Liver (tissue), 9 donors: Measurements from ENCODE around the gene CSRP1. TPM values are rescaled to one million over a fixed set of nuclear protein-coding genes. Genes with fewer than 3 reads are reported as not detected.

Experiments used
- DNase-seq: peaks from one replicate; pipeline ENCODE4 v3.0.0-alpha.2; 2017; ENCODE audit warnings: low spot score
- H3K27ac ChIP-seq, 2 donors: one replicate each; pipeline ENCODE4 v1.7.0; 2013; ENCODE audit warnings: inconsistent platforms in 2 of 2, low read length in 2 of 2, control low read depth in 1 of 2, low read depth in 1 of 2, mild to moderate bottlenecking in 1 of 2
- H3K27me3 ChIP-seq, 4 donors: one replicate each; pipeline versions ENCODE4 v1.6.1 to v1.7.0; 2013; ENCODE audit warnings: low read length in 3 of 4, inconsistent platforms in 1 of 4, mild to moderate bottlenecking in 1 of 4, moderate library complexity in 1 of 4; ENCODE audit not compliant: control insufficient read depth in 4 of 4, insufficient read depth in 4 of 4
- H3K36me3 ChIP-seq, 4 donors: one replicate each; pipeline versions ENCODE4 v1.6.1 to v1.7.0; 2013; ENCODE audit warnings: low read length in 3 of 4, mild to moderate bottlenecking in 3 of 4, low read depth in 1 of 4, moderate library complexity in 1 of 4; ENCODE audit not compliant: control insufficient read depth in 4 of 4, insufficient read depth in 3 of 4
- H3K4me1 ChIP-seq, 4 donors: one replicate each; pipeline versions ENCODE4 v1.6.1 to v1.7.0; 2013; ENCODE audit warnings: low read length in 3 of 4, mild to moderate bottlenecking in 3 of 4, moderate library complexity in 1 of 4; ENCODE audit not compliant: control insufficient read depth in 4 of 4, insufficient read depth in 4 of 4
- H3K4me3 ChIP-seq, 3 donors: one replicate each; pipeline versions ENCODE4 v1.6.1 to v1.7.0; 2013; ENCODE audit warnings: low read length in 3 of 3, control low read depth in 1 of 3, low read depth in 1 of 3, mild to moderate bottlenecking in 1 of 3
- H3K9ac ChIP-seq, 2 donors: one replicate each; pipeline ENCODE4 v1.7.0; 2013; ENCODE audit warnings: low read length in 2 of 2, mild to moderate bottlenecking in 2 of 2, moderate library complexity in 2 of 2, control low read depth in 1 of 2, low read depth in 1 of 2
- H3K9me3 ChIP-seq, 4 donors: one replicate each; pipeline versions ENCODE4 v1.6.1 to v1.7.0; 2013; ENCODE audit warnings: low read length in 3 of 4; ENCODE audit not compliant: control insufficient read depth in 4 of 4
- EGR1 ChIP-seq, 2 donors: IDR thresholded peaks; 2 replicates each; pipeline ENCODE4 v1.6.1; 2016 to 2018; ENCODE audit warnings: antibody characterized with exemption in 2 of 2, low read depth in 2 of 2
- FOXA1 ChIP-seq: IDR thresholded peaks from 2 replicates; pipeline ENCODE4 v1.6.1; 2016; ENCODE audit warnings: antibody characterized with exemption
- FOXA2 ChIP-seq: IDR thresholded peaks from 2 replicates; pipeline ENCODE4 v1.6.1; 2016; ENCODE audit warnings: antibody characterized with exemption
- GABPA ChIP-seq, 2 donors: IDR thresholded peaks in 1 of 2; conservative IDR thresholded peaks in 1 of 2; 2 replicates each; pipeline ENCODE4 v1.6.1; 2016; ENCODE audit warnings: antibody characterized with exemption in 2 of 2, mild to moderate bottlenecking in 1 of 2, moderate library complexity in 1 of 2
- HNF4A ChIP-seq, 2 donors: conservative IDR thresholded peaks; 2 replicates each; pipeline ENCODE4 v1.6.1; 2016; ENCODE audit warnings: antibody characterized with exemption in 2 of 2, mild to moderate bottlenecking in 2 of 2
- HNF4G ChIP-seq: IDR thresholded peaks from 2 replicates; pipeline ENCODE4 v1.6.1; 2016; ENCODE audit warnings: antibody characterized with exemption
- JUND ChIP-seq, 2 donors: IDR thresholded peaks; 2 replicates each; pipeline ENCODE4 v1.6.1; 2016; ENCODE audit warnings: antibody characterized with exemption in 2 of 2
- NR2F2 ChIP-seq: IDR thresholded peaks from 2 replicates; pipeline ENCODE4 v1.6.1; 2016; ENCODE audit warnings: antibody characterized with exemption
- RAD21 ChIP-seq, 2 donors: IDR thresholded peaks; 2 replicates each; pipeline ENCODE4 v1.6.1; 2016; ENCODE audit warnings: antibody characterized with exemption in 2 of 2, mild to moderate bottlenecking in 2 of 2
- REST ChIP-seq: IDR thresholded peaks from 2 replicates; pipeline ENCODE4 v1.6.1; 2016; ENCODE audit warnings: antibody characterized with exemption, mild to moderate bottlenecking
- RXRA ChIP-seq, 2 donors: IDR thresholded peaks; 2 replicates each; pipeline ENCODE4 v1.6.1; 2017 to 2018; ENCODE audit warnings: antibody characterized with exemption in 2 of 2, mild to moderate bottlenecking in 1 of 2
- SP1 ChIP-seq: IDR thresholded peaks from 2 replicates; pipeline ENCODE4 v1.6.1; 2018; ENCODE audit warnings: antibody characterized with exemption, mild to moderate bottlenecking
- TAF1 ChIP-seq: conservative IDR thresholded peaks from 2 replicates; pipeline ENCODE4 v1.6.1; 2016; ENCODE audit warnings: antibody characterized with exemption, mild to moderate bottlenecking
- YY1 ChIP-seq: IDR thresholded peaks from 2 replicates; pipeline ENCODE4 v1.6.1; 2016; ENCODE audit warnings: antibody characterized with exemption, mild to moderate bottlenecking
- ZBTB33 ChIP-seq: IDR thresholded peaks from 2 replicates; pipeline ENCODE4 v1.6.1; 2016; ENCODE audit warnings: antibody characterized with exemption
- WGBS: extraction: QIAGEN DNeasy Blood & Tissue Kit; methylation state at CpG from one replicate; pipeline ENCODE4 v1.1.7; 2013; 5-methylcytosine and 5-hydroxymethylcytosine counted together
- polyA plus RNA-seq, 2 donors: library from polyadenylated mRNA; stranded (reverse) in 1 of 2; unstranded in 1 of 2; fragments of 200-250 nt in 1 of 2; fragments of >200 nt in 1 of 2; fragmentation: Nextera tagmentation in 1 of 2; extraction: Ambion mirVana in 1 of 2; gene quantifications; one replicate each; pipeline versions ENCODE4 v1.2.1 to v1.2.3, GENCODE V29; 2013 to 2015
- total RNA-seq, 2 donors: library from RNA; depleted of rRNA; stranded (reverse); fragments of >200 nt; gene quantifications; one replicate each; pipeline ENCODE4 v1.2.3, GENCODE V29; 2014
- TF ChIP-seq, protein P1 (sequence below): IDR thresholded peaks from 2 replicates; pipeline ENCODE4 v1.6.1; 2016; ENCODE audit warnings: antibody characterized with exemption
- TF ChIP-seq, protein P2 (sequence below): fragments of 150-350 bp; IDR thresholded peaks from 2 replicates; pipeline ENCODE4 v1.5.1; 2017; ENCODE audit warnings: improper control_type of control experiment, low read depth, low read length; ENCODE audit not compliant: missing input control
- TF ChIP-seq, protein P3 (sequence below): IDR thresholded peaks from 2 replicates; pipeline ENCODE4 v1.6.1; 2016; ENCODE audit warnings: antibody characterized with exemption
- donor health status: healthy.
- donor health status: healthy.
- donor health status: healthy.
- donor health status: healthy.
- donor health status: healthy.

CSRP1 gene
- total and polyA plus RNA-seq, 4 donors = 42.7 to 96.9 (median 68.3) TPM

GRCh38 chr1:201481761-201482493 is 25.0 kb downstream of the CSRP1 start (continued):
- TF ChIP-seq, protein P1, sequence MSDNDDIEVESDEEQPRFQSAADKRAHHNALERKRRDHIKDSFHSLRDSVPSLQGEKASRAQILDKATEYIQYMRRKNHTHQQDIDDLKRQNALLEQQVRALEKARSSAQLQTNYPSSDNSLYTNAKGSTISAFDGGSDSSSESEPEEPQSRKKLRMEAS = no peak
- no peak for TF ChIP-seq EGR1 (IDR thresholded peaks at IDR 0.05; ENCODE audit: low read depth in 2 of 2)
- TF ChIP-seq JUND (IDR thresholded peaks at IDR 0.05) = no peak
- TF ChIP-seq NR2F2 = no peak

DNA sequence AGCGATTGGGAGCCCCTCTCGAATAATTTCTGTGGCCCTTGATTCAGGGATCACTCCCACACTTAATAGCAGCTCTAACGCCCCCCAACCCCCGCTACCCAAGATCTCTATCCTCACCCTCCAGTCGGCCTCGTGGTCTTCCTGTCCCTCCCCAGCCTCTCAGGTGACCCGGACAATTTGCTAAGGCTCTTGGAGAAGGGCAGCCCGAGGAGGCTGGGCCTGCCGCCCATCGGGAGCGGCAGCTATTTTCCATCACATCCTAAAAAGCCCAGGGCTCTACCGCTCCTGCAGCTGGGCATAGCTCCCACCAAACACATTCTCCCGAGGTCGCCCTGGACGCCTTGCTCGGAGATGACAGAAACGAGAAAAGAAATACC is 25.9 kb downstream of the CSRP1 start:
- Histone ChIP-seq H3K9ac (no peak overlapping the region), H3K4me3 (peak overlapping the region in 1 of 3 donors; percentile 34), H3K36me3 (peaks cover 0 to 27% (median 14%) of the 10 kb centered on the region in 4 donors), H3K27ac (no peak overlapping the region), H3K4me1 (peaks cover 3 to 19% (median 15%) of the 10 kb centered on the region in 4 donors), H3K9me3 (no peaks in the 10 kb centered on the region), H3K27me3 (no peaks in the 10 kb centered on the region)
- no peak for DNase-seq
- 9% methylated on average over 17 of the region's 17 CpGs for WGBS
- no peak for TF ChIP-seq NR2F2
- TF ChIP-seq RAD21 (IDR thresholded peaks at IDR 0.05) = no peak
- no peak for TF ChIP-seq TAF1
- TF ChIP-seq REST = no peak
- TF ChIP-seq SP1 = no peak
- TF ChIP-seq, protein P2, sequence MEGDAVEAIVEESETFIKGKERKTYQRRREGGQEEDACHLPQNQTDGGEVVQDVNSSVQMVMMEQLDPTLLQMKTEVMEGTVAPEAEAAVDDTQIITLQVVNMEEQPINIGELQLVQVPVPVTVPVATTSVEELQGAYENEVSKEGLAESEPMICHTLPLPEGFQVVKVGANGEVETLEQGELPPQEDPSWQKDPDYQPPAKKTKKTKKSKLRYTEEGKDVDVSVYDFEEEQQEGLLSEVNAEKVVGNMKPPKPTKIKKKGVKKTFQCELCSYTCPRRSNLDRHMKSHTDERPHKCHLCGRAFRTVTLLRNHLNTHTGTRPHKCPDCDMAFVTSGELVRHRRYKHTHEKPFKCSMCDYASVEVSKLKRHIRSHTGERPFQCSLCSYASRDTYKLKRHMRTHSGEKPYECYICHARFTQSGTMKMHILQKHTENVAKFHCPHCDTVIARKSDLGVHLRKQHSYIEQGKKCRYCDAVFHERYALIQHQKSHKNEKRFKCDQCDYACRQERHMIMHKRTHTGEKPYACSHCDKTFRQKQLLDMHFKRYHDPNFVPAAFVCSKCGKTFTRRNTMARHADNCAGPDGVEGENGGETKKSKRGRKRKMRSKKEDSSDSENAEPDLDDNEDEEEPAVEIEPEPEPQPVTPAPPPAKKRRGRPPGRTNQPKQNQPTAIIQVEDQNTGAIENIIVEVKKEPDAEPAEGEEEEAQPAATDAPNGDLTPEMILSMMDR = no peak
- no peak for TF ChIP-seq GABPA (IDR thresholded peaks at IDR 0.05 in 1 of 2, conservative IDR thresholded peaks at IDR 0.05 in 1 of 2)
- TF ChIP-seq, protein P1 = no peak
- TF ChIP-seq HNF4A (conservative IDR thresholded peaks at IDR 0.05) = no peak
- TF ChIP-seq ZBTB33 = no peak
- TF ChIP-seq HNF4G = no peak
- no peak for TF ChIP-seq RXRA (IDR thresholded peaks at IDR 0.05)
- no peak for TF ChIP-seq EGR1 (IDR thresholded peaks at IDR 0.05; ENCODE audit: low read depth in 2 of 2)
- TF ChIP-seq FOXA2 = no peak
- TF ChIP-seq, protein P3, sequence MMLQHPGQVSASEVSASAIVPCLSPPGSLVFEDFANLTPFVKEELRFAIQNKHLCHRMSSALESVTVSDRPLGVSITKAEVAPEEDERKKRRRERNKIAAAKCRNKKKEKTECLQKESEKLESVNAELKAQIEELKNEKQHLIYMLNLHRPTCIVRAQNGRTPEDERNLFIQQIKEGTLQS = no peak
- no peak for TF ChIP-seq JUND (IDR thresholded peaks at IDR 0.05)
- TF ChIP-seq YY1 = no peak
- TF ChIP-seq FOXA1 = no peak
